GM10248 (cell line): ENCODE data around the gene PRKD2.

ENCODE experiments used
- CTCF ChIA-PET: fragments of 300-600 bp; sonication (Branson Sonifier 250); formaldehyde crosslinking; extraction: SDS; loops from one replicate; lab custom pipeline; 2021; ENCODE audit warnings: antibody characterized with exemption; lab: Yijun Ruan, JAX
- POLR2A ChIA-PET: fragments of 350-650 bp; sonication (Branson Sonifier 250); formaldehyde crosslinking; extraction: SDS; loops from one replicate; lab custom pipeline; 2020; ENCODE audit warnings: antibody characterized with exemption; lab: Yijun Ruan, JAX
- DNase-seq: peaks from one replicate; pipeline ENCODE4 v3.0.0; 2012; ENCODE audit errors: extremely low spot score
- TF ChIP-seq, protein P1 (sequence below): IDR thresholded peaks from 2 replicates; pipeline ENCODE4 v1.5.1; 2012; ENCODE audit warnings: mild to moderate bottlenecking, low read depth; ENCODE audit errors: extremely low read depth, missing control alignments, control extremely low read depth

PRKD2 gene

DNA sequence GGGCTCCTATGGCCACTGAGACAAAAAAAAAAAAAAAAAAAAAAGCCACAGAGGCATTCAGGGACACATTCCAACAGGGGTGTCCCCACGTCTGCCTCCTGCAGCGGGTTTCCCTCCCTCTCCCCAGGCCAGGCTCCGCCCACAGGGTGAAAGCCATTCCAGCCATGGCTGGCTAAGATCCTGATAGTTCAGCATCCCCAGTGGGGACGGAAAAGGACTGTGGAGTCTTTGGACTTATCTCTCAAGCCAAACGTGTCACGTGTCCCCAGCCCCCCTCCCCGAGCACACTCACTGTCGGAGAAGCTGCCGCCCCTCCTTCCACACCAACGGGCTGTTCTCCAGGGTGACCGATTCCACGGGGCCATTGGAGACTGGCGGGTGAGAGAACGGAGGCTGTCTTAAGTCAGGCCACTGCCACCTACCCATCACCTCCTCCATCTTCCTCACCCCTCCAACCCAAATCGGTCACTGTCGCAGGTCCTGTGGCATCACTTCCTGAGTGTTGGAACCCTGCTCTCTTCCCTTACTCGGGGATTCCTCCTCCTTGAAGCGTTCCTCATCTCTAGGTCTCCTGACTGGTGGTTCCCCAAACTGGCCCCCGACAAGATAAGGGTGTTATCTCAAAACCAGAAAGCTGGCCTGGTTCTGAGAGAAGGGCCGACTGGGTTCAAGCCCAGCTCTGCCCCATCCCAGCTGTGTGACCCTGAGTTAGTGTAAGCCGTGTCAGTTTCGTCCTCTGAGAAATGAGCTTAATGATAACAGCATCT is 19.8 kb upstream of the PRKD2 start:
- no peak for DNase-seq
- POLR2A ChIA-PET = interaction anchor here (0.6 kb wide), 1 partner anchor 41 kb away, joined by 11 read pairs; no protein-coding TSS in a partner anchor

DNA sequence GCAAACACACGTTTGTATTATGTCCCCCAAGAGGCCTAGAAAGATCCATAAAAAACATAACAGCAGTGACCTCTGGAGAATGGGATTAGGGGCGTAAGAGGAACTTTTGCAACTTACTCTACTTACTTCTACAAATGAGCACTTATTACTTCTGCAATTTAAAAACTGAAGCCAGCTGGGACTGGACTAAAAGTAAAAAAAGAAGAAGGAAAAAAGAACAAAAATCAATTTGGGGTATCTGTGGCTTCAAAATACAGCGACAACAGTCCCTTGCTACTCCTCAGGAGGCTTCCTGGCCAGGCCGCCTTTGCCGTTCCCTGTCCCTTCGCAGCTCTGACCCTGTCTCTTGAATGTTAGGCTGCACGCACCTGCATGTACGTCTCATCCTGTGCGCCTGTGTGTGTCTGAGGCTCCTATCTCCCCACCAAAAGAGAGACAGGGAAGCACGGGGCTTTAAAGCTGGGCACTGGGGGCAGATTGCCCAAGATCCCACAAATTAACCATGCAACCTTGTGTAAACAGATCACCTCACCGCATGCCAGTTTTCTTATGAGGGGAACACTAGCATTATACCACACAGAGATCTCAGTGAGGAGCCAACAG is 16.9 kb upstream of the PRKD2 start:
- TF ChIP-seq, protein P1, sequence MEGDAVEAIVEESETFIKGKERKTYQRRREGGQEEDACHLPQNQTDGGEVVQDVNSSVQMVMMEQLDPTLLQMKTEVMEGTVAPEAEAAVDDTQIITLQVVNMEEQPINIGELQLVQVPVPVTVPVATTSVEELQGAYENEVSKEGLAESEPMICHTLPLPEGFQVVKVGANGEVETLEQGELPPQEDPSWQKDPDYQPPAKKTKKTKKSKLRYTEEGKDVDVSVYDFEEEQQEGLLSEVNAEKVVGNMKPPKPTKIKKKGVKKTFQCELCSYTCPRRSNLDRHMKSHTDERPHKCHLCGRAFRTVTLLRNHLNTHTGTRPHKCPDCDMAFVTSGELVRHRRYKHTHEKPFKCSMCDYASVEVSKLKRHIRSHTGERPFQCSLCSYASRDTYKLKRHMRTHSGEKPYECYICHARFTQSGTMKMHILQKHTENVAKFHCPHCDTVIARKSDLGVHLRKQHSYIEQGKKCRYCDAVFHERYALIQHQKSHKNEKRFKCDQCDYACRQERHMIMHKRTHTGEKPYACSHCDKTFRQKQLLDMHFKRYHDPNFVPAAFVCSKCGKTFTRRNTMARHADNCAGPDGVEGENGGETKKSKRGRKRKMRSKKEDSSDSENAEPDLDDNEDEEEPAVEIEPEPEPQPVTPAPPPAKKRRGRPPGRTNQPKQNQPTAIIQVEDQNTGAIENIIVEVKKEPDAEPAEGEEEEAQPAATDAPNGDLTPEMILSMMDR = no peak
- ChIA-PET CTCF (interaction anchor here (1.1 to 3.0 kb wide), 4 partner anchors 10 to 19 kb away, joined by 3 to 11 read pairs (median 3); no protein-coding TSS in a partner anchor), POLR2A (no interaction called here)
- no peak for DNase-seq

More for the DNA sequence above, 19.8 kb upstream of the PRKD2 start:
- CTCF ChIA-PET = interaction anchor here (1.0 to 2.3 kb wide), 4 partner anchors 8 to 104 kb away, joined by 3 to 21 read pairs (median 4); no protein-coding TSS in a partner anchor
- TF ChIP-seq, protein P1 = no peak

DNA sequence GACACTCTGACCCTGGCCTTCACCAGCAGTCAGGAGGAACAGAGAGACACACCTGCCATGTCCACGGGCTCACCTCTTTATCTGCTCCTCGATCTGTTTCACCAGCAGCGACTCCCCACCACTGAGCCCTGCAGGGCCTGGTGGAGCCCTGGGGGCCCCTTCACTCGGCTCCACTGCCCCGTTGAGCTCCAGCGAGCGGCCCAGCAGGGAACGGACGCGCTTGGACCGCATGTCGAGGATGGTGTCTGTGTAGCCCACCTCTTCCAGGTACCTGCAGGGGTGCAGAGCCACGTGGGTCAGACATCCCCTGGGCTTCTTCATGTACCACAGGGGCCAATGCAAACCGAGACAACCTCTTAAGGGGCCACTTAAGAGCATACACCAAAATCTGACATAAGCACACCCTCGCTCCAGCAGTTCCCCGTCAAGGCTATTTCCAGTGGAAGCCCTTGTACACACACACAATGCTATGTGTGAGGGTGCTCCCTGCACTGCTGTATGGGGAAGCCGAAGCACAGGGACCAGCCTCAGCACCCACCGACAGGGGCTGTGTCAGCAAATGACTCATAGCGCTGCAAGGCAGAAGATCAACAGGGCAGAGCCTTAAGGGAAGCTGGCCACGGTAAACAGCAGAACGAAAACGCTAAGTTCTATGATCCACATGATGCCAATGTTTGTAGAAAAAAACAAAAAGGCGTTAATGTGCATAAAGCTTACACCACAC is 16.2 kb upstream of the PRKD2 start:
- ChIA-PET POLR2A (no interaction called here), CTCF (interaction anchor here (1.1 to 3.0 kb wide), 3 partner anchors 9 to 18 kb away, joined by 3 to 11 read pairs (median 3); no protein-coding TSS in a partner anchor)
- no peak for DNase-seq
- TF ChIP-seq, protein P1 = no peak

DNA sequence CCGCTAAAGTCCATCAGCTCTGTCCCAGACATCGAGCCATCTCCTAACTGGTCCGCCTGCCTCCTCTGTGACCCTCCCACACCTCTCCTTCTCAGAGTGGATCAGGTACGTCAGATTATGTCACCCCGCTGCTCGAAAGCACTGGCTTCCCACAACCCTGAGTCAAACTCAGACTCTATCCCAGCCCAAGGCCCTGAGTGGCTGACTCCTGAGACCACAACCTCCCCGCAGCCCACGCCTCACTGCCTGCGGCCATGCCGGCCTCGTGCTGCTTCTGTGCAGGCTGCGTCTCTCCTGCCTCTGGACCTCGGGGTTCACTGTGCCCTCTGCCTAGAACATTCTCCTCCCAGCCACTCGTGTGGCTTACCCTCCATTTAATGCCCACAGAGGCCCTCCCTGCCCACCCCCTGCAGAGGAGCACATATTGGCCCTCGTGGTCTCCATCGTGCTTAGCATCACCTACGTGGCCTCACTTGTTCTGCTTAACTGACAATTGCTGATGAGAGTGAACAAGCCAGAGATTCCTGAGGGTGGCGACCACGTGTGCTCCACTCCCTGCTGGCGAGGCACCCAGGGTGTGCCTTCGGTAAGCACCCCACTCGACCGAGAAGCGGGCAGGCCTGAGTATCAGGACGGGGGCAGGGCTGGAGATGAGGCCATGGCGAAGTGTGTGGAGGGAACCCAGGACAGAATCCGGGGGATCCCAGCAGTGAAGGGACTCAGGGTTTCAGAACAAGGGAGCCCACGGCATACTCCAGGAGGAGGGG is 15.4 kb upstream of the PRKD2 start:
- TF ChIP-seq, protein P1 = no peak
- ChIA-PET CTCF (interaction anchor here (0.8 to 5.4 kb wide), 3 partner anchors 9 to 28 kb away, joined by 4 to 66 read pairs (median 11); no protein-coding TSS in a partner anchor), POLR2A (interaction anchor here (0.5 kb wide), 1 partner anchor 80 kb away, joined by 6 read pairs; no protein-coding TSS in a partner anchor)
- DNase-seq = no peak

DNA sequence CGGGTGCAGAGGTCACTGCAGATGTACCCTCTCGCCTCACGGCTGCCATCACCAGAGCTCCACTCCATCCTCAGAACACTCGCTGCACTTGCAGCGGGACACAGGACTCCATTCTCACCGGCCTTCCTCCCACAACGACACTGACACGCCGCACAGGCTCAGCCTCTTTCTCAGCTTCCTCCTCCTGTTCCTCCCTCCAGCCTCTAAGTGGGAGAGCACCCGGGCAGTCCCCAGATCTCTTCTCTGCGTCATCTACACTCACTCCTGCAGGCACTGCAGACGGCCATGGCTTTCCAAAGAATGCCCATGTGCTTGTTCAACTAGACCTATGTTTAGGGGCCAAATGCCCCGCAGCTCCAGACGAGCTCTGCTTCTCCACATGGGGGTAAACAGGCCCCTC is 14.7 kb upstream of the PRKD2 start:
- TF ChIP-seq, protein P1 = no peak
- CTCF ChIA-PET = interaction anchor here (0.8 to 5.4 kb wide), 7 partner anchors 10 to 189 kb away, joined by 4 to 66 read pairs (median 9); no protein-coding TSS in a partner anchor
- DNase-seq = no peak
- POLR2A ChIA-PET = no interaction called here
